Measurements from ENCODE around the gene PSMB5.

DNA sequence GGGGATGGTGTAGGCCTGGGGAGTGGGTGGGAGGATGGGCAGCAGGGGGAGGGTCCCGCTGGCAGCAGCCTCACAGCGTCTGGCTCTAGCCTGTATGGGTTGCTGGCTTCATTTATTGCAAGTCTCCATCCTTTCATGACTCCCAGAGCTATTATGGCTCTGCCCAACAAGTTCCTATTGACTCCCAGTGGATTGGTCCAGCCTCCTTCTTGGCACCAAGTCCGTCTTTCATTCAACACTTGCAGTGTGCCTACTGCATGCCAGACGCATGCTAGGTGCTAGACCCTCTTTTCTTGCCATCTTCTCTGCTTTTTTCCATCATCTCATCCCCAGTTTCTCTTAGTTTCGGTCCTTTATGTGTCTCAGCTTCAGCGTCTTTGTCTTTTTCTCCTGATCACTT lies 8.4 kb upstream of the PSMB5 start:
- no peak for TF ChIP-seq EZH2phosphoT487 (IDR thresholded peaks at IDR 0.05; ENCODE audit: low read depth, severe bottlenecking, unreplicated experiment)
- TF ChIP-seq CTCF (IDR thresholded peaks at IDR 0.05; ENCODE audit: poor library complexity), result no peak
- TF ChIP-seq EZH2 (IDR thresholded peaks at IDR 0.05; ENCODE audit: borderline replicate concordance), result no peak

Measured in hepatocyte (in vitro differentiated cells).